ENCODE results near the gene TOMM5.

GRCh38 chr9:37640246-37640645 is 47.8 kb upstream of the TOMM5 start:
- TF ChIP-seq POLR2A (IDR thresholded peaks at IDR 0.05; ENCODE audit: low read depth, low read length) (no peak), POLR2AphosphoS5 (IDR thresholded peaks at IDR 0.05; ENCODE audit: low read depth, low read length) (no peak)
